ENCODE measurements around the gene SOS2. TPM values are rescaled to one million over a fixed set of nuclear protein-coding genes. Genes with fewer than 3 reads are reported as not detected.

Gene SOS2
- total RNA-seq, 1 donor from 2014 or later = 17.0 TPM

DNA sequence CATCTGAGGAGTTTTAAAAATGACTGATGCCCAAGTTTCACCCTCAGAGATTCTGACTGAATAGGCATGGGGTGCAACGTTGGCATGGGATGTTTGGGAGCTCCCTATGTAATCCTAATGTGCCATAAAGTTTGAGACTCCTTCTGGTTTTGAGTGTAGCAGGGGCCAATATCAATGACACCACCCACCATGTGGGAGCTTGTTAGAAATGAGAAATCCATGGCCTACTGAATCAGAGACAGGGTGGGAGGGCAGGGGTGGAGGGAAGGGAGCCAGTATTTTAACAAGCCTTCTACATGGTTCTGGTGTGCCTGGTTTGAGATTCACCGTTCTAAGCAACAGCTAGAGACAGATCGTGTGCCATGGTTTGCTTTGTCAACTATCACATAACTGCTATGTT, 161.1 kb downstream of the SOS2 start:
- Mint-ChIP-seq H3K27ac (no peak overlapping the region), H3K4me3 (ENCODE audit: low read depth) (no peak overlapping the region), H3K36me3 (ENCODE audit: low read depth) (peaks cover 10% of the 10 kb centered on the region), H3K4me1 (ENCODE audit: low read depth) (peaks cover 50% of the 10 kb centered on the region), H3K27me3 (ENCODE audit: low read depth) (no peaks in the 10 kb centered on the region), H3K9me3 (no peaks in the 10 kb centered on the region)
- DNase-seq (ENCODE audit: low spot score) = no peak
- intact Hi-C loops (cut with micrococcal nuclease) = no loop called here

- Mint-ChIP-seq H3K9me3 (no peaks in the 10 kb centered on the region), H3K4me3 (ENCODE audit: low read depth) (no peak overlapping the region), H3K27ac (no peak overlapping the region), H3K4me1 (ENCODE audit: low read depth) (peaks cover 53% of the 10 kb centered on the region), H3K27me3 (ENCODE audit: low read depth) (no peaks in the 10 kb centered on the region), H3K36me3 (ENCODE audit: low read depth) (peaks cover 6% of the 10 kb centered on the region)
- intact Hi-C loops (cut with micrococcal nuclease) = no loop called here
- DNase-seq (ENCODE audit: low spot score) = no peak
These were observed 162.1 kb downstream of the SOS2 start for GRCh38 chr14:50069325-50069724.

- peaks cover 61% of the 10 kb centered on the region for H3K4me1 Mint-ChIP-seq (ENCODE audit: low read depth)
- no peak overlapping the region for H3K4me3 Mint-ChIP-seq (ENCODE audit: low read depth)
- intact Hi-C loops (cut with micrococcal nuclease) = no loop called here
- H3K9me3 Mint-ChIP-seq = no peaks in the 10 kb centered on the region
- H3K27me3 Mint-ChIP-seq (ENCODE audit: low read depth) = no peaks in the 10 kb centered on the region
- H3K36me3 Mint-ChIP-seq (ENCODE audit: low read depth) = peaks cover 6% of the 10 kb centered on the region
- H3K27ac Mint-ChIP-seq = no peak overlapping the region
- DNase-seq (ENCODE audit: low spot score) = no peak
These were observed 162.9 kb downstream of the SOS2 start for GRCh38 chr14:50068496-50068895.

- Mint-ChIP-seq H3K36me3 (ENCODE audit: low read depth) (peaks cover 4% of the 10 kb centered on the region), H3K4me1 (ENCODE audit: low read depth) (peaks cover 65% of the 10 kb centered on the region), H3K27me3 (ENCODE audit: low read depth) (no peaks in the 10 kb centered on the region), H3K9me3 (no peaks in the 10 kb centered on the region), H3K27ac (no peak overlapping the region), H3K4me3 (ENCODE audit: low read depth) (no peak overlapping the region)
- DNase-seq (ENCODE audit: low spot score) = no peak
- intact Hi-C loops (cut with micrococcal nuclease) = no loop called here
These were observed 163.5 kb downstream of the SOS2 start for GRCh38 chr14:50067723-50068495.

Other genes starting within 250 kb of the SOS2 start
- 9.7 and 10.1 TPM in 2 replicates for gene VCPKMT, start 115.0 kb downstream of the SOS2 start, total RNA-seq
- gene L2HGDH, start 80.7 kb upstream of the SOS2 start, total RNA-seq = 14.1 and 14.2 TPM in 2 replicates
- gene DMAC2L, start 80.7 kb upstream of the SOS2 start, total RNA-seq = 13.6 and 16.2 TPM in 2 replicates
- 3.6 and 5.0 TPM in 2 replicates for gene CDKL1, start 165.3 kb upstream of the SOS2 start, total RNA-seq

All from activated T-helper 2 cell treated with anti-CD3 and anti-CD28 coated beads, Interferon-gamma antibody, Interleukin-2, Interleukin-4, amounts not matched to agents 10 μg/mL and 5 μg/mL and 100 μg/mL, durations not matched to agents 14 hours and 24 hours and 36 hours (primary cell).